Nephron (organoid): ENCODE results near the gene NSMCE1.
"Not testable (repeated sequence)": the region's sequence is repeated elsewhere in the genome, so short reads cannot be mapped to it uniquely, and the experiment has no call there.

Experiments used
- H3K27ac Mint-ChIP-seq, 3 experiments: 2 replicates each; pipeline ENCODE4 v1.8.0; 2020; ENCODE audit warnings: mixed read lengths in 3 of 3, mild to moderate bottlenecking in 2 of 3, moderate library complexity in 1 of 3
- H3K27me3 Mint-ChIP-seq: 2 replicates; pipeline ENCODE4 v1.8.0; 2021; ENCODE audit warnings: low read depth, mild to moderate bottlenecking, moderate library complexity, mixed read lengths
- H3K36me3 Mint-ChIP-seq: 2 replicates; pipeline ENCODE4 v1.8.0; 2020; ENCODE audit warnings: low read depth, mixed read lengths
- H3K4me1 Mint-ChIP-seq: 2 replicates; pipeline ENCODE4 v1.8.0; 2020; ENCODE audit warnings: mixed read lengths
- H3K4me3 Mint-ChIP-seq, 3 experiments: 2 replicates each; pipeline ENCODE4 v1.8.0; 2020; ENCODE audit warnings: mild to moderate bottlenecking in 3 of 3, mixed read lengths in 3 of 3, moderate library complexity in 2 of 3
- H3K9me3 Mint-ChIP-seq: 2 replicates; pipeline ENCODE4 v1.8.0; 2020; ENCODE audit warnings: mixed read lengths
- TF ChIP-seq, protein P1 (sequence below), 3 experiments: fragments of 200-600 bp; sonication (generic); IDR thresholded peaks; one replicate each; pipeline ENCODE4 v1.5.0; 2021; ENCODE audit warnings: antibody characterized with exemption in 3 of 3; ENCODE audit not compliant: unreplicated experiment in 3 of 3

Gene NSMCE1

GRCh38 chr16:27208081-27208680 lies 60.4 kb downstream of the NSMCE1 start:
- TF ChIP-seq, protein P1, sequence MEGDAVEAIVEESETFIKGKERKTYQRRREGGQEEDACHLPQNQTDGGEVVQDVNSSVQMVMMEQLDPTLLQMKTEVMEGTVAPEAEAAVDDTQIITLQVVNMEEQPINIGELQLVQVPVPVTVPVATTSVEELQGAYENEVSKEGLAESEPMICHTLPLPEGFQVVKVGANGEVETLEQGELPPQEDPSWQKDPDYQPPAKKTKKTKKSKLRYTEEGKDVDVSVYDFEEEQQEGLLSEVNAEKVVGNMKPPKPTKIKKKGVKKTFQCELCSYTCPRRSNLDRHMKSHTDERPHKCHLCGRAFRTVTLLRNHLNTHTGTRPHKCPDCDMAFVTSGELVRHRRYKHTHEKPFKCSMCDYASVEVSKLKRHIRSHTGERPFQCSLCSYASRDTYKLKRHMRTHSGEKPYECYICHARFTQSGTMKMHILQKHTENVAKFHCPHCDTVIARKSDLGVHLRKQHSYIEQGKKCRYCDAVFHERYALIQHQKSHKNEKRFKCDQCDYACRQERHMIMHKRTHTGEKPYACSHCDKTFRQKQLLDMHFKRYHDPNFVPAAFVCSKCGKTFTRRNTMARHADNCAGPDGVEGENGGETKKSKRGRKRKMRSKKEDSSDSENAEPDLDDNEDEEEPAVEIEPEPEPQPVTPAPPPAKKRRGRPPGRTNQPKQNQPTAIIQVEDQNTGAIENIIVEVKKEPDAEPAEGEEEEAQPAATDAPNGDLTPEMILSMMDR (IDR thresholded peaks at IDR 0.05; ENCODE audit: unreplicated experiment in 3 of 3): no peak
- no peak overlapping the region for H3K27ac Mint-ChIP-seq

GRCh38 chr16:27207121-27207520 lies 61.5 kb downstream of the NSMCE1 start:
- peaks cover 13% of the 10 kb centered on the region for H3K4me1 Mint-ChIP-seq
- not testable (repeated sequence) for H3K36me3 Mint-ChIP-seq, H3K27ac Mint-ChIP-seq, H3K9me3 Mint-ChIP-seq, H3K27me3 Mint-ChIP-seq, H3K4me3 Mint-ChIP-seq

More at GRCh38 chr16:27208081-27208680, 60.4 kb downstream of the NSMCE1 start:
- no peaks in the 10 kb centered on the region for H3K9me3 Mint-ChIP-seq
- peaks cover 4% of the 10 kb centered on the region for H3K36me3 Mint-ChIP-seq
- H3K27me3 Mint-ChIP-seq: no peaks in the 10 kb centered on the region
- peaks cover 13% of the 10 kb centered on the region for H3K4me1 Mint-ChIP-seq
- no peak overlapping the region for H3K4me3 Mint-ChIP-seq

GRCh38 chr16:27205423-27206065 lies 63.0 kb downstream of the NSMCE1 start:
- peaks cover 13% of the 10 kb centered on the region for H3K4me1 Mint-ChIP-seq
- no peaks in the 10 kb centered on the region for H3K36me3 Mint-ChIP-seq
- H3K27ac Mint-ChIP-seq: peak overlapping the region; percentile 62 to 72 (median 72)
- H3K4me3 Mint-ChIP-seq: peak overlapping the region in 2 of 3 experiments; percentile 8 to 34
- TF ChIP-seq, protein P1 (IDR thresholded peaks at IDR 0.05; ENCODE audit: unreplicated experiment in 3 of 3): no peak
- peaks cover 4% of the 10 kb centered on the region for H3K9me3 Mint-ChIP-seq
- no peaks in the 10 kb centered on the region for H3K27me3 Mint-ChIP-seq

DNA sequence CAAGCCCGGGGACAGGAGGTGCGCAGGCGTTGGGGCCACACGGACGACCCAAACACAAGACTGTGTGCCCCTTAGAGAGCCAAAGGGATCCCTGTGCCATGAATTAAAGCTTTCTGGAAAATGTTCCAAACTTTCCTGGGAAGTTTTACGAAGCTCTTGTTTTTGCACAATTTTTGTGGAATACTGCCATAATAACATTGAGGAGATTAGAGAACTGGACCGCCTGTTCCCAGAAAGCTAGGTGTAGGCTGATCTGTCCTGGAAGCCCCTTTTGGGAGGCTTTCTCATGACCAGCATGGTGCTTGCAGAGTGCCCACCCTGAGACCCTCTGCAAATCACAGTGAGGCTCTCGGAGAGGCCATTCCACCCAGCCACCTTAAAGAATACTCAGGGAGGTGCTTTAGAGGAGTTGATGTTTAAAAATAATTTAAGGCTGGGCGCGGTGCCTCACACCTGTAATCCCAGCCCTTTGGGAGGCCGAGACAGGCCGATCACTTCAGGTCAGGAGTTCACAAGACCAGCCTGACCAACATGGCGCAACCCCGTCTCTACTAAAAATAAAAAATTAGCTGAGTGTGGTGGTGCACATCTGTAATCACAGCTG lies 64.2 kb downstream of the NSMCE1 start:
- Mint-ChIP-seq H3K36me3 (no peaks in the 10 kb centered on the region), H3K4me1 (peaks cover 13% of the 10 kb centered on the region), H3K27me3 (no peaks in the 10 kb centered on the region), H3K4me3 (peak overlapping the region; percentile 92 to 97 (median 94)), H3K27ac (peak overlapping the region; percentile 97 to 100 (median 98)), H3K9me3 (peaks cover 4% of the 10 kb centered on the region)
- TF ChIP-seq, protein P1 (IDR thresholded peaks at IDR 0.05; ENCODE audit: unreplicated experiment in 3 of 3): no peak

GRCh38 chr16:27203507-27204311 lies 64.9 kb downstream of the NSMCE1 start, which contains the start of gene KDM8:
Gene KDM8 (plus strand): TSS chr16:27203526. CDS start chr16:27210124, 6,598 bp downstream.
- Mint-ChIP-seq H3K27ac (peak within 1 kb of the TSS; percentile 97 to 100 (median 98)), H3K4me3 (peak within 1 kb of the TSS; percentile 92 to 97 (median 94)), H3K27me3 (no peaks in the 10 kb centered on the region), H3K4me1 (peaks cover 13% of the 10 kb centered on the region), H3K36me3 (no peaks in the 10 kb centered on the region), H3K9me3 (peaks cover 4% of the 10 kb centered on the region)
- TF ChIP-seq, protein P1 (IDR thresholded peaks at IDR 0.05; ENCODE audit: unreplicated experiment in 3 of 3): no peak
